GM21515 (cell line): Measurements from ENCODE around the gene DCDC2B.

Experiments
- ATAC-seq: cut with Tn5 transposase; IDR thresholded peaks from one replicate; pipeline ENCODE4 v1.9.1; 2021; ENCODE audit not compliant: unreplicated experiment

The DCDC2B gene

GRCh38 chr1:32195972-32196823, 12.7 kb upstream of the DCDC2B start:
- no peak for ATAC-seq

DNA sequence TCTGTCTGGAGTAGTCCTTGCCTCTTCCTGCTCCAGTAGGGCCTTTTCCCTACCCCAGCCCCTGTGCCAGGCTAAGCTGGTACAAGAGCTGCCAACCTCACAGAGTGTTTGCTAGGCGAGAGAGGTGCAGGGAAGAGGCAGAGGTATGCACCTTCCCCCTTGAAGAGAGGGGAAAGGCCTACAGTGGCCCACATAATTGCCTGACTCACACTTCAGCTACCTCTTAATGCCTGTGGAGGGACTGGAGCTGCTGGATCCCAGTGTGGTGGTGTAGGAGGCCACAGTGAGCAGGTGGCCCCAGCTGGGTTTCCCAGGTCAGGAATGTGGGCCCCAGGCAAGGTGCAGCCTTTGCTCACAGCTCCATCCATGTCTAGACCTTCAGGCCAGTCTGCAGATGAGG, 11.8 kb upstream of the DCDC2B start:
- no peak for ATAC-seq

GRCh38 chr1:32197837-32198236, 11.1 kb upstream of the DCDC2B start:
- no peak for ATAC-seq

DNA sequence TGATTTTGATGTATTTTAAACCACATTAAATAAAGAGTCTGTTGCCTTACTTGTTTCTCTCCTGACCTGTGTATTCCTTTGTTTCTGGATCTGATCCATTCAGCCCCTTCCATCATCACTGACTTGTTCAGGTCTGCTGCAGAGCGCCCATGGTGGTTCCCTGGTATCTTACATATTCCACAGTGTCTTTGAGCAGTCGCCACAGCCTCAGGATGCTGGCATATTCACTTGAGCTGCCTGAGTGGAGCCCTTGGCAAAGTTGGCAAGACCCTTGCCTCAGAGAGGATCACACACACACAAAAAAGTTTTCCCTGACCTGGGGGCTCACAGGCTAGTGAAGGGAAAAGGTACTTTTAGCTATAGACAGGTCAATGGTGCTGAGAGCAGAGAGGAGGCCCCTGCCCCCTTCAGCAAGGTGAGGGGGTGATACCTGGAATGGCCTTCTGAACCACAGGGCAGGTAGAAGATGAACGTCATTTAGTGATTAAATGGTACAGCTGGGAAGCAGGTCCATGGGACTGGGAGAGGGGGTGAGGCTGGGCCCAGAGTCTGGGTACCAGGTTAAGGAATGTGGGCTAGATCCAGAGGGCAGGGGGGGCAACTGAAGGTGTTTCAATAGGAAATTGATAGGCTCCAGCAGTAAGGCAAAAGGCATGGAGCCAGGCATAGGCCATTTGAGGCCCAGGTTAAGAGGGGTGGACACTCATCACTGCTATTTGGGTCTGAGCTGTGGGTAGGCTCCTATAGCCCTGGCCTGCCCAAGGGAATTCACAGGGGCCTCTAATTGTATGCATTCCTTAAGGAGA, 10.4 kb upstream of the DCDC2B start:
- no peak for ATAC-seq

DNA sequence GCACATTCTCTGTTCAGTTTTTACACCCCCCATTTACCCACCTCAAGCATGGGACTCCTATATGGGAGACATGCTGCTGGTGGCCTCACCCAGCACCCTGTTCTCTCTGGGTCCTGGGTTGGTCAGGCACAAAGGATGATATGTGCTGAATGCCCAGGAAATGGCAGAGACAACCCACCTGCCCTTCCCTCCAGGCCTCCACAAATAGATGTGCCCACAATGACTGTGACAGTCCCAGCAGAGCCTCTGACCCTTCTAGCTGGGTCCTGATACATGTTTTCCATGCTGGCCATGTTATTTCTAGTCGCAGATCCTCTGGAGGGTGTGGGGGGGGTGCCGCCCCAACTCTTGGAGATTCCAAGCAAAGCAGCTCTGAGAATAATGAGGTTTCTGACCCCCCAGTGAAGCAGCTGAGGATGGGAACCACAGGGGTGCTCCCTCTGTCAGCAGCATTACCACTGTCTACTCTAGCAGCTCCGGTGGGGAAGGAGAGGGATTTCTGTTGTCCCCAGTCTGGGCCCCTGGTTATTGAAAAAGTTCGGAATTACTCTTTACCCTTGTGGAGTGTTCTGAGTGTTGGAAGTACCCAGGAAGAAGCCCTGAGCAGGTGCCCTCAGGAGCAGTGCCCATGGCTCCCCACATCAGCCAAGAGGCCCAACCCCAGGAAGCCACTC, 9.7 kb upstream of the DCDC2B start:
- no peak for ATAC-seq

DNA sequence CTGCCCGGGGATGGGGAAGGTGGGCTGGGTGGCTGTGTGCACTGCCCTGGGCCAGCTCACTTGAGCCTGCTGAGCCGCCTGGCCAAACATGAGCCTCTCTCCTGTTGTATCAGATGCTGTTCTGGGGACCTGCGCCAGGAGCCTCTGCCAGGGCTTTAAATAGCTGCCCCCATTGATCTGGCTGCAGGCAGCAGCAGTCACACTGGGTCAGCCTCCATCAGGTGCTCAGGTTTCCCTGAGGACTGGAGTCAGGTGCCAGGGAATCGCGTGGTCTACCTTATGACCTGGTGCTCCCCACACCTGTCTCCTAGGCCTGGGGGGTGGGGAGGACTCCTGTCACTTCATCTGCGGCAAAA, 9.2 kb upstream of the DCDC2B start:
- no peak for ATAC-seq

DNA sequence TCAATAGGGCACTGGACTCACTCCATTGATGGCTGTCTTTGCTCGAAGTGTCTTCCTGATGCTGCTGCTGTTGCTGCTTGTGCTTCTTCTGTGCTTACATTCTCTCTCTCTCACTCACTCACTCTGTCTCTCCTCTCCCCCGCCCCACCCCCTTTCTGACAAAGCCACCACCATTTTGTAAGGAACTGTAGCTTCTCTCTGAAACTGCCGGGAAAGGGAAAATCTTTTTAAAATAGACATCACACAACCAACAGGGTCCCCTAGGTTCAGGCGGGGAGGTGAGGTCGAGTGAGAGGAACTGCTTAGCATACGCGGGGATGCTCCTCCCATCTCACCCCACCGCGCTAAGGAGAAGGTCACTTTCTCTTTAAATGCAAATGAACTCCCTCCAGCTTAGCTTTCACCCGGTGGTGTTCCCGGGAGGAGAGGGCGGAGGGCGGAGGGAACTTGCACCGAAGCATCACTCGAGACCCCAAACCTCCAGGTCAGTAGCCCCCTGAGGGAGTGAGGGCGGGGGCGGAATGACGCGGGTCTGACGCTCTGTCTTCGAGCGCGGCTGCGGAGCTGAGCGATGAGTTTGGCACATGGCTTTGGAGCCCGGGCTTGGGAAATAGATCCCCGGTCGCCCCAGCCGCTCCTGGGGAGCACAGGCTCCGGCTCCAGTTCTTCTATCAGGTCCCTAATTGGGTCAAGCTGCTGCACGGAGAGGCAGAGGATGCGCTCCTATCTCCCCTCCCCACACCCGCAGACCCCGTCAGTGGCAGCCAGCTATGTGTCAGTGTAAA, 8.5 kb upstream of the DCDC2B start, which contains the start of gene CCDC28B:
TSS of gene CCDC28B (plus strand) at position 370 of the 785 bp plus-strand sequence. CDS start 1,341 bp downstream, outside the sequence.
- no peak for ATAC-seq

DNA sequence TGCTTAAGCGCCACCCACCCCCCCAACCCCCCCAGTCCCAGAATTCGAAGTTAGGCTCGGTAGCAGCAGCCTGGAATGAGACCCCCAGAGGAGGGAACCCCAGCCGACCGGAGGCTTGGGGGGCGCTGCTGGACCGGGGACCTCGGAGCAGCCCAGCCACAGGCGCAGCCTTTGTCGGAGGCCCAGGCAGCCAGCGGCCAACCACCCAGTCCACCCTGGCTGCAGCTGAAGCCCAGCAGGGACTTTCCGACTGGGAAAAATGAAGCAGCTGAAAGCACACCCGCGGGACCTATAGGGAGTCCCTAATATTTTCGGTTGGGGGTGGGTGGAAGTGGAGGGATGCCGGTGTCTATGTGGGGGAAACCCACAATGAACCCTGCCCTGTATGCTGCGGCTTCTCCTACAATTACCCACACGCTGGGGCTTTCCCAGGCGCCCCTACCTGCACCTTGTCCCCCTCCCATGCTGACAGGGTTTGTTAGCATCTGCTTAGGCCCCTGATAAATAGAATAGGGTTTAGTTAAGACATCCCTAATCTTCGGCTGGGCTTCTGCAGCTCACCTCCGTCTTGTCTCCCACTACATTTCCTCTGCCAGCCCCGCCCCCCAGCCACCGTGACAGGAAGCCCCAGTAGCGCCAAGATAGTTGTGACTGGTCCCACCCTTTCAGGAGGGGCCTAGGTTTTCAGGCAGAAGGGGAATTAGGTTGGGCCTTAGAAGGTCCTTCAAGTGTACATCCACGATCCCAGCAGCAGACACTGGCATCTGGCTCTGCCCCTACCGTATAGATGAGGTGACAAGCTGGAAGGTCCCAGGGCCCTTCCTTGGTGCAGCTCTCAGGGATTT, 7.7 kb upstream of the DCDC2B start:
- peak; percentile 37 for ATAC-seq

DNA sequence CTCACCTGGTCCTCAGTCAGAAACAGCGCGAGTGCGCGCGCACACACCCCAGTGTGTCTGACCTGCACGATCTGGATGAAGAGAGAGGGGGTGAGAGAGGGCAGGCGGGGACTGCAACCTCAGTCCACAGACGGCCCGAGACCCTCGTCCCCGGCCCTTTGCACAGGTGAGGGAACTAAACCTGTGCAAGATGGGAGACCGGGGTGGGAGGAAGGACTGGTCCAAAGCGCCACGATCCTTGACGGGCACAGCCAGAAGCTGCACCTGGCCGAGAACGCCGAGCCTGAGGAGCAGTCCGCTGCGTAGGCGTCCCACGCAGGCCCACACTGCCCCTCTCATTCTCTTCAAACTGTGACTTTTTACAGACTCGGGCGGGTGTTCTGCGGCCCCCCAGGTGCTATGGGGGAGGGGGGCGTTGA, 3.9 kb upstream of the DCDC2B start:
- ATAC-seq = no peak

DNA sequence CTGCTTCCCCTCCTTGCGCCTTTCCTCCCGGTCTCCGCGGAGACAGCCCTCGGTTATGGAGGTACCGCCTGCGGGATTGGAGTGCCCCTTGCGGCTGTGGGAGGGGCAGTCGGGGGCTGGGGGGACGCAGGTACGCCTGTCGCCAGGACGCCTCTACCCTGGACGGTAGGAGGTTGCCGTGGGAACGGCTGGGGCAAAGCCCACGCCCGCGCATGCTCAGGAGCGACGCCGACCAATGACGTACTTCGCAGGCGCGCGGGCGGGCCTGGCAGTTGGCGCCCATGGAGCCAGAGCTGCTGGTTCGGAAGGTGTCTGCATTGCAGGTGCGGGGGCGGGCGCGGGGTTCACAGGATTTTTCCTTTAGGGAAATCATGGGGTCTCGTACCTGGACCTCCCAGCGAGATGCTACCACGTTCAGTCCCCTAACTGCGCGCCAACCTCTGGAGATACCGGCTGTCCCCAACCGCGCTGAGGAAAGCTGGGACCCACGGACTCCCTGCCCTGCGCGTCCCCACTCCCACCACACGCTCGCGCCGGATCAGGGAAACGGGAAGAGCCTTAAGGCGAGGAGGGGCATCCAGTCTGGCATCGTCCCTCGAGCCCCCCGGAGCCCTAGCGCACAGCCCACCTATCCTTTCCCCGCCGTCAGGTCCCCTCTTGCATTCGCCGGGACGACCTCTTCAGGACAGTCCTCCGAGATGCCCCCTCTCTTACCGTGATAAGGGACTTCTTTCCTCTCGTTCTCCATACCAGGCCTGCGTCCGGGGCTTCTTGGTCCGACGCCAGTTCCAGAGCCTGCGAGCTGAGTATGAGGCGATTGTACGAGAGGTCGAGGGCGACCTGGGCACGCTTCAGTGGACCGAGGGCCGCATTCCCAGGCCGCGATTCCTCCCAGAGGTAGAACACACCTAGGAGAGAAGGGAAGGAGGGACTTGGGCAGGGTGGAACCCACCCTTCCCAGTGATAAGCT, 3.2 kb upstream of the DCDC2B start, which contains the start of gene IQCC:
TSS of gene IQCC (plus strand) at position 271 of the 970 bp plus-strand sequence. CDS start at position 282, 11 bp downstream.
- ATAC-seq = peak; percentile 55

DNA sequence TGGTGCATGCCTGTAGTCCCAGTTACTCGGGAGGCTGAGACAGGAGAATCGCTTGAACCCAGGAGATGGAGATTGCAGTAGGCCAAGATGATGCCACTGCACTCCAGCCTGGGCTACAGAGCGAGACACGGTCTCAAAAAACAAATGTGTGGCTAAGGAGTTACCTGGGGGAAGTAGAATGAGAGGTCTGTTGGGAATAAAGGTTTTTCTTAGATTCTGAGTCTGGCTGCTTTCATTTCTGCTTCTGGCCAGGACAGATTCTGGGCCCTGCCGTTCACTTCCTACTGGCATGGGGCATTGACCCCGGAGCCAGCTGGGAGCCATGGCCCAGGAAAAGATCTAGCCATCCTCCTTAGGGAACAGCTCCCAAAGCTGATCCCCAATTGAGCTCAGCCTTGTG, 420 bp upstream of the DCDC2B start:
- no peak for ATAC-seq

DNA sequence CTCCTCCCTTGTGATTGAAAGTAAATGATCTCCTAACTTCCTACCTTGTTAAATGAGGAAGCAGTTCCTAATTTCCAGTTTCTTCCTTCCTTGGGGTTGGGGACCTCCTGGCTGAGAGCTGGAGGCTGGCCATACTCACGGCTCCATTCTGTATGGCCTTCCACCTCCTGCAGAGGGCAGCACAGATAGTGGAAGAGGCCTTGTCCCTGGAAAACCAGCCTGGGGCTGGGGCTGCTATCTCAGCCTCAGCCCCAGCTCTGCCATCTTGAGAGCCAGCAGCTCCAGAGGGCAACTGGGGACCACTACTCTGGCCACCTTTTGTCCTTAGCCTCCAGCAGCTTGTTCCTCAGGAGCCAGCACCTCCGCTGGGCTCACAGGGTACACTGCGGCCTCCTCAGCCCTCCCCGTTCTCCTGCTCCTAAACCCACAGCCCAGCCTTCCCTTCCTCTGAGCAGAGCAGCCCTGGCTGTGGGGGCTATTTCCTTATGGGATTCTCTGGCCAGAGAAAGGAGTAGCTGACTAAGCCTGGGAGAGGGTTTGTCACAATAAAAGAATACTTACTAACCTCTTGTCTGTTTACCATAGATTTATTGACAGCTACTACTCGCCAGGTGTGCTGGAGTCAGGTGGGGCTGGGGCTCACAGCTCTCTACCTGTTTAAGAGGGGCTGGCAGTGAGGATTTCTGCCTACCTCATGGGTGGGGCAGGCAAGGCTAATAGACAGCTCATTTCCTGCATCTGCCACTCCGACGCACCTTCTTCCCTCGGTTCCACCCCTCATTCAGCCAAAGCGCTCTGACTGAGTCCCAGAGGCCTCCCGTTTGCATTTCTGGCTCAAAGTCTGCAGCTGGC, 7.0 kb downstream of the DCDC2B start:
- ATAC-seq = peak; percentile 49

GRCh38 chr1:32216566-32216965, 7.7 kb downstream of the DCDC2B start:
- no peak for ATAC-seq

GRCh38 chr1:32219022-32219421, 10.1 kb downstream of the DCDC2B start:
- ATAC-seq = no peak

GRCh38 chr1:32220746-32221580, 12.1 kb downstream of the DCDC2B start:
- ATAC-seq = no peak

DNA sequence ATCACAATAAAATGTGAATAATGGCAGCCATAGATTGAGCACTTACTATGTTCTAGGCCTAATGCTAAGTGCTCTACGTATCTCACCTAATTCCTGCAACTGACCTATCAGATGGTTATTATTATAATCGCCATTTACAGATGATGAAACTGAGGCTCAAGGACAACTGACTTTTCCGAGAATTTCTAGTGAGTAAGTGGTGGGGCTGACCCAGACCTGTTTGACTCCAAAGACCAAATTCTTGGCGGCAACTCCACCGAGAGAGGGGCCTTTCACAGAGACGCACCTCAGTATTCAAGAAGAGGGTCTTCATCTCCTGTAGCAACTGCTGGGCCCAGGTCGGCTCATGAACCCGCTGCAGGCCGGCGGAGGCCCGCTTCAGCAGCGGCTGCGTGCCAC, 12.7 kb downstream of the DCDC2B start:
- peak; percentile 6 for ATAC-seq
